Measurements from ENCODE around the gene ADAD1. TPM values are rescaled to one million over a fixed set of nuclear protein-coding genes. Genes with fewer than 3 reads are reported as not detected.

ADAD1 gene
- total RNA-seq, result not detected in 3 replicates
- long read RNA-seq, result 0 reads

GRCh38 chr4:122378711-122379110, at the start of gene ADAD1:
ADAD1 (plus strand) TSS chr4:122379011; CDS start chr4:122380070, 1,059 bp downstream.
- Mint-ChIP-seq H3K4me1 (ENCODE audit: low read depth) (peaks cover 9% of the 10 kb centered on the region), H3K36me3 (ENCODE audit: low read depth) (no peaks in the 10 kb centered on the region), H3K9me3 (ENCODE audit: low read depth) (peaks cover 9% of the 10 kb centered on the region), H3K27ac (ENCODE audit: unreplicated experiment) (no peak within 1 kb of the TSS), H3K4me3 (ENCODE audit: unreplicated experiment) (no peak within 1 kb of the TSS), H3K27me3 (ENCODE audit: low read depth) (no peaks in the 10 kb centered on the region)
- DNase-seq (ENCODE audit: low spot score), result no peak
- TF ChIP-seq, protein P1, sequence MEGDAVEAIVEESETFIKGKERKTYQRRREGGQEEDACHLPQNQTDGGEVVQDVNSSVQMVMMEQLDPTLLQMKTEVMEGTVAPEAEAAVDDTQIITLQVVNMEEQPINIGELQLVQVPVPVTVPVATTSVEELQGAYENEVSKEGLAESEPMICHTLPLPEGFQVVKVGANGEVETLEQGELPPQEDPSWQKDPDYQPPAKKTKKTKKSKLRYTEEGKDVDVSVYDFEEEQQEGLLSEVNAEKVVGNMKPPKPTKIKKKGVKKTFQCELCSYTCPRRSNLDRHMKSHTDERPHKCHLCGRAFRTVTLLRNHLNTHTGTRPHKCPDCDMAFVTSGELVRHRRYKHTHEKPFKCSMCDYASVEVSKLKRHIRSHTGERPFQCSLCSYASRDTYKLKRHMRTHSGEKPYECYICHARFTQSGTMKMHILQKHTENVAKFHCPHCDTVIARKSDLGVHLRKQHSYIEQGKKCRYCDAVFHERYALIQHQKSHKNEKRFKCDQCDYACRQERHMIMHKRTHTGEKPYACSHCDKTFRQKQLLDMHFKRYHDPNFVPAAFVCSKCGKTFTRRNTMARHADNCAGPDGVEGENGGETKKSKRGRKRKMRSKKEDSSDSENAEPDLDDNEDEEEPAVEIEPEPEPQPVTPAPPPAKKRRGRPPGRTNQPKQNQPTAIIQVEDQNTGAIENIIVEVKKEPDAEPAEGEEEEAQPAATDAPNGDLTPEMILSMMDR (IDR thresholded peaks at IDR 0.05), result no peak

- Mint-ChIP-seq H3K4me3 (ENCODE audit: unreplicated experiment) (no peak overlapping the region), H3K4me1 (ENCODE audit: low read depth) (peaks cover 11% of the 10 kb centered on the region), H3K9me3 (ENCODE audit: low read depth) (no peaks in the 10 kb centered on the region), H3K27me3 (ENCODE audit: low read depth) (no peaks in the 10 kb centered on the region), H3K36me3 (ENCODE audit: low read depth) (peaks cover 14% of the 10 kb centered on the region), H3K27ac (ENCODE audit: unreplicated experiment) (peak overlapping the region; percentile 60)
- no peak for DNase-seq (ENCODE audit: low spot score)
- TF ChIP-seq, protein P1 (IDR thresholded peaks at IDR 0.05), result no peak
These were observed 48.8 kb upstream of the ADAD1 start for GRCh38 chr4:122329876-122330565.

- no peak overlapping the region for H3K27ac Mint-ChIP-seq (ENCODE audit: unreplicated experiment)
- peaks cover 11% of the 10 kb centered on the region for H3K4me1 Mint-ChIP-seq (ENCODE audit: low read depth)
- TF ChIP-seq, protein P1 (IDR thresholded peaks at IDR 0.05), result no peak
- no peaks in the 10 kb centered on the region for H3K9me3 Mint-ChIP-seq (ENCODE audit: low read depth)
- no peak overlapping the region for H3K4me3 Mint-ChIP-seq (ENCODE audit: unreplicated experiment)
- DNase-seq (ENCODE audit: low spot score), result no peak
- H3K36me3 Mint-ChIP-seq (ENCODE audit: low read depth), result peaks cover 17% of the 10 kb centered on the region
- no peaks in the 10 kb centered on the region for H3K27me3 Mint-ChIP-seq (ENCODE audit: low read depth)
These were observed 47.6 kb upstream of the ADAD1 start for GRCh38 chr4:122331195-122331594.

DNA sequence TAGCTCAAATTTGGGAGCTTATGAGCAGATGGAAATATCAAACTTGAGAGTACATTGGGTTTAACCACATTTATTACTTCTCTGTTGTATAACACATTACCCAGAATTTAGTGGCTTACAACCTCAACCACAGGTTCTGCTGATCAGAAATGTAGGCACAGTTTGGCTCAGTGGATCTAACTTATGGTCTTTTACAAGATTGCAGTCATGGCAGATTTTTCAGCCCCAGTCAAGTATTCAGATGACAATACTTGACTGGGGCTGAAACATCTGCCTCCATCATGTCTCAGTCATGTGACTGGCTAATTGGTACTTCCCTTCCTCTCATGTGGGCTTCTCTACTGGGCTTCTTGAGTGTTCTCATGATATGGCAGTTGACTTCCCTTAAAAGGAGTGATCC, 44.0 kb upstream of the ADAD1 start:
- peaks cover 14% of the 10 kb centered on the region for H3K36me3 Mint-ChIP-seq (ENCODE audit: low read depth)
- no peak overlapping the region for H3K27ac Mint-ChIP-seq (ENCODE audit: unreplicated experiment)
- peaks cover 10% of the 10 kb centered on the region for H3K4me1 Mint-ChIP-seq (ENCODE audit: low read depth)
- DNase-seq (ENCODE audit: low spot score), result no peak
- no peaks in the 10 kb centered on the region for H3K9me3 Mint-ChIP-seq (ENCODE audit: low read depth)
- H3K27me3 Mint-ChIP-seq (ENCODE audit: low read depth), result no peaks in the 10 kb centered on the region
- H3K4me3 Mint-ChIP-seq (ENCODE audit: unreplicated experiment), result no peak overlapping the region
- TF ChIP-seq, protein P1 (IDR thresholded peaks at IDR 0.05), result no peak

- H3K27me3 Mint-ChIP-seq (ENCODE audit: low read depth), result no peaks in the 10 kb centered on the region
- H3K36me3 Mint-ChIP-seq (ENCODE audit: low read depth), result peaks cover 8% of the 10 kb centered on the region
- no peaks in the 10 kb centered on the region for H3K9me3 Mint-ChIP-seq (ENCODE audit: low read depth)
- TF ChIP-seq, protein P1 (IDR thresholded peaks at IDR 0.05), result no peak
- peak overlapping the region; percentile 9 for H3K27ac Mint-ChIP-seq (ENCODE audit: unreplicated experiment)
- H3K4me3 Mint-ChIP-seq (ENCODE audit: unreplicated experiment), result no peak overlapping the region
- peaks cover 11% of the 10 kb centered on the region for H3K4me1 Mint-ChIP-seq (ENCODE audit: low read depth)
- no peak for DNase-seq (ENCODE audit: low spot score)
These were observed 36.9 kb upstream of the ADAD1 start for GRCh38 chr4:122341886-122342285.
